HepG2 (cell line): Measurements from ENCODE around the gene NLRC5. TPM values are rescaled to one million over a fixed set of nuclear protein-coding genes. Genes with fewer than 3 reads are reported as not detected.

ENCODE experiments used
- ATAC-seq: fragments of 200-7000 bp; cut with Tn5 transposase; 3 replicates; pipeline ENCODE4 v1.9.1; 2020; ENCODE audit warnings: mild to moderate bottlenecking, moderate library complexity
- BruUV-seq: library from RNA; stranded (reverse); fragments of 400-500 nt; replicated peaks from 2 replicates; lab custom pipeline; 2021; lab: Mats Ljungman, UMichigan
- CTCF ChIA-PET: fragments of 300-600 bp; formaldehyde crosslinking; extraction: SDS; loops from one replicate; lab custom pipeline; 2021; ENCODE audit warnings: low total read pairs, inconsistent platforms, low intra/inter-chr PET ratio; lab: Yijun Ruan, JAX
- POLR2A ChIA-PET: fragments of 350-600 bp; sonication (Branson Sonifier 250); formaldehyde crosslinking; loops from one replicate; lab custom pipeline; 2020; ENCODE audit warnings: antibody characterized with exemption, inconsistent platforms; lab: Yijun Ruan, JAX
- DNase-seq: peaks from one replicate; pipeline ENCODE4 v3.0.0-alpha.2; 2015; ENCODE audit warnings: low spot score
- FAIRE-seq: peaks from 3 replicates; lab custom pipeline; 2011; peaks lifted over from hg19 to GRCh38; lab: Jason Lieb, UNC
- H2AFZ ChIP-seq: one replicate; pipeline ENCODE4 v1.6.1; 2011; ENCODE audit warnings: low read length, inconsistent platforms
- H3K27ac ChIP-seq: fragments of 300-600 bp; 3 replicates; pipeline ENCODE4 v1.8.0; 2011; ENCODE audit warnings: mixed run types, mild to moderate bottlenecking, mixed read lengths, low read length, inconsistent platforms; ENCODE audit not compliant: insufficient read depth; ENCODE audit errors: extremely low read length
- H3K27me3 ChIP-seq, 2 experiments: fragments of 200-600 bp in 1 of 2; 2 replicates in 1 of 2; 3 replicates in 1 of 2; pipeline versions ENCODE4 v1.6.0 to v1.8.0; 2011; ENCODE audit warnings: low read length in 2 of 2, mild to moderate bottlenecking in 2 of 2, moderate library complexity in 2 of 2, inconsistent platforms in 1 of 2; ENCODE audit not compliant: insufficient read depth in 2 of 2, control insufficient read depth in 1 of 2
- H3K36me3 ChIP-seq, 2 experiments: fragments of 200-600 bp in 1 of 2; replicated peaks in 1 of 2; 2 replicates in 1 of 2; 3 replicates in 1 of 2; pipeline versions ENCODE4 v1.5.1 to v1.8.0; 2011; ENCODE audit warnings: low read length in 2 of 2, inconsistent platforms in 1 of 2; ENCODE audit not compliant: insufficient read depth in 2 of 2, control insufficient read depth in 1 of 2
- H3K4me1 ChIP-seq: 2 replicates; pipeline ENCODE4 v1.5.1; 2012; ENCODE audit warnings: low read length, inconsistent platforms; ENCODE audit not compliant: insufficient read depth
- H3K4me2 ChIP-seq: 2 replicates; pipeline ENCODE4 v1.6.0; 2011; ENCODE audit warnings: low read depth, low read length, inconsistent platforms
- H3K4me3 ChIP-seq, 3 experiments: fragments of 200-600 bp in 1 of 3; sonication (generic), shearing (Covaris generic) in 1 of 3; replicated peaks in 1 of 3; 2 replicates each; pipeline ENCODE4 v1.5.1; 2011 to 2016; ENCODE audit warnings: low read length in 3 of 3, inconsistent platforms in 2 of 3, low read depth in 2 of 3, mild to moderate bottlenecking in 2 of 3, control low read depth in 1 of 3, mixed read lengths in 1 of 3; ENCODE audit not compliant: insufficient read depth in 1 of 3
- H3K79me2 ChIP-seq: one replicate; pipeline ENCODE4 v1.6.1; 2011; ENCODE audit warnings: low read length, inconsistent platforms; ENCODE audit not compliant: insufficient read depth
- H3K9ac ChIP-seq: 2 replicates; pipeline ENCODE4 v1.6.0; 2011; ENCODE audit warnings: mild to moderate bottlenecking, low read depth, low read length, inconsistent platforms; ENCODE audit not compliant: insufficient read depth
- H3K9me3 ChIP-seq: 2 replicates; pipeline ENCODE4 v1.5.1; 2012; ENCODE audit warnings: mild to moderate bottlenecking, low read length
- H4K20me1 ChIP-seq: 2 replicates; pipeline ENCODE4 v1.6.0; 2011; ENCODE audit warnings: inconsistent platforms, mild to moderate bottlenecking, low read length, moderate library complexity; ENCODE audit not compliant: insufficient read depth
- ATF3 ChIP-seq: sonication (generic); formaldehyde crosslinking; IDR thresholded peaks from 2 replicates; pipeline ENCODE4 v1.4.0; 2020; ENCODE audit warnings: missing genetic modification reagents
- DRAP1 ChIP-seq: IDR thresholded peaks from 2 replicates; pipeline ENCODE4 v1.6.1; 2016; ENCODE audit warnings: missing genetic modification reagents, missing compliant biosample characterization
- EP300 ChIP-seq, 3 experiments: sonication (generic) in 1 of 3; formaldehyde crosslinking in 1 of 3; IDR thresholded peaks; 2 replicates each; pipeline versions ENCODE4 v1.5.1 to v1.6.1; 2011 to 2020; ENCODE audit warnings: low read depth in 2 of 3, low read length in 2 of 3, borderline replicate concordance in 1 of 3, improper control_type of control experiment in 1 of 3, mild to moderate bottlenecking in 1 of 3, missing genetic modification reagents in 1 of 3, moderate library complexity in 1 of 3
- HMG20A ChIP-seq: IDR thresholded peaks from 2 replicates; pipeline ENCODE4 v1.6.1; 2016; ENCODE audit warnings: borderline replicate concordance
- KDM1A ChIP-seq: IDR thresholded peaks from 2 replicates; pipeline ENCODE4 v1.6.1; 2016; ENCODE audit warnings: missing compliant biosample characterization
- KLF9 ChIP-seq: IDR thresholded peaks from 2 replicates; pipeline ENCODE4 v1.6.1; 2016; ENCODE audit warnings: low read depth
- MBNL3 ChIP-seq: fragments of 250-450 bp; sonication (Bioruptor Pico); conservative IDR thresholded peaks from 2 replicates; pipeline ENCODE4 v1.8.0; 2022; ENCODE audit warnings: mild to moderate bottlenecking, inconsistent platforms
- MEIS2 ChIP-seq: sonication (generic); formaldehyde crosslinking; IDR thresholded peaks from 2 replicates; pipeline ENCODE4 v1.9.0; 2021; ENCODE audit warnings: mild to moderate bottlenecking, missing genetic modification reagents
- NR2F2 ChIP-seq: IDR thresholded peaks from 2 replicates; pipeline ENCODE4 v1.6.1; 2012; ENCODE audit warnings: low read depth, inconsistent platforms, borderline replicate concordance
- PHF5A ChIP-seq: IDR thresholded peaks from one replicate; pipeline ENCODE4 v1.6.1; 2018; ENCODE audit warnings: low read depth, missing genetic modification reagents; ENCODE audit not compliant: unreplicated experiment
- SAP130 ChIP-seq: IDR thresholded peaks from 2 replicates; pipeline ENCODE4 v1.6.1; 2016; ENCODE audit warnings: low read depth
- STAG1 ChIP-seq: sonication (generic); formaldehyde crosslinking; IDR thresholded peaks from 2 replicates; pipeline ENCODE4 v1.4.0; 2020; ENCODE audit warnings: missing genetic modification reagents
- TFAP4 ChIP-seq: sonication (generic); IDR thresholded peaks from 2 replicates; pipeline ENCODE4 v1.6.1; 2016; ENCODE audit warnings: low read depth, borderline replicate concordance
- ZFP41 ChIP-seq: sonication (generic); formaldehyde crosslinking; IDR thresholded peaks from 2 replicates; pipeline ENCODE4 v1.4.0; 2020; ENCODE audit warnings: mild to moderate bottlenecking, missing genetic modification reagents, borderline replicate concordance
- ZKSCAN1 ChIP-seq: fragments of 150-350 bp; IDR thresholded peaks from 2 replicates; pipeline ENCODE4 v1.6.1; 2014; ENCODE audit warnings: low read length
- ZNF121 ChIP-seq: sonication (generic); formaldehyde crosslinking; IDR thresholded peaks from 2 replicates; pipeline ENCODE4 v1.5.0; 2020; ENCODE audit warnings: mild to moderate bottlenecking, missing genetic modification reagents
- ZNF207 ChIP-seq: fragments of 450-650 bp; IDR thresholded peaks from 2 replicates; pipeline ENCODE4 v1.6.1; 2016; ENCODE audit warnings: antibody characterized with exemption, borderline replicate concordance
- ZNF292 ChIP-seq: sonication (generic); formaldehyde crosslinking; IDR thresholded peaks from 2 replicates; pipeline ENCODE4 v1.8.1; 2022; ENCODE audit warnings: mild to moderate bottlenecking, low read depth, missing genetic modification reagents, borderline replicate concordance
- ZNF563 ChIP-seq: sonication (generic); formaldehyde crosslinking; IDR thresholded peaks from 2 replicates; pipeline ENCODE4 v1.8.0; 2022; ENCODE audit warnings: mild to moderate bottlenecking, moderate library complexity, missing genetic modification reagents
- ZNF605 ChIP-seq: sonication (generic); formaldehyde crosslinking; IDR thresholded peaks from 2 replicates; pipeline ENCODE4 v1.8.0; 2022; ENCODE audit warnings: mild to moderate bottlenecking, missing genetic modification reagents
- ZNF776 ChIP-seq: sonication (generic); formaldehyde crosslinking; IDR thresholded peaks from 2 replicates; pipeline ENCODE4 v1.4.0; 2020; ENCODE audit warnings: mild to moderate bottlenecking, missing genetic modification reagents
- ZNF784 ChIP-seq: sonication (generic); formaldehyde crosslinking; IDR thresholded peaks from 2 replicates; pipeline ENCODE4 v1.5.1; 2020; ENCODE audit warnings: missing genetic modification reagents, mild to moderate bottlenecking, borderline replicate concordance
- WGBS: methylation state at CpG from one replicate; pipeline ENCODE4 v1.1.6; 2017; ENCODE audit warnings: low lambda C conversion rate; 5-methylcytosine and 5-hydroxymethylcytosine counted together
- in situ Hi-C: cut with HindIII; loops from 2 replicates; pipeline ENCODE4 v1.10.0; 2017; ENCODE audit warnings: low pct_unique_long_range_greater_than_20kb; ENCODE audit not compliant: extremely low pct_ligation_motif_present
- intact Hi-C: fragments of 100-400 bp; cut with micrococcal nuclease; formaldehyde crosslinking; loops from one replicate; pipeline ENCODE4 v1.10.0; 2022; ENCODE audit not compliant: unreplicated experiment
- polyA plus RNA-seq, 8 experiments: library from polyadenylated mRNA; depleted of rRNA in 3 of 8; stranded (reverse) in 7 of 8; unstranded in 1 of 8; fragments of >200 nt; fragmentation: Illumina TruSeq in 4 of 8; extraction: Trizol in 4 of 8; gene quantifications; 2 replicates each; pipeline versions ENCODE4 v1.2.1 to v1.2.3, GENCODE V29; 2011 to 2016; ENCODE audit warnings: low read depth in 4 of 8, missing spikeins in 1 of 8, mixed read lengths in 1 of 8; ENCODE audit not compliant: insufficient read depth in 1 of 8
- total RNA-seq, 5 experiments: library from RNA; depleted of rRNA; stranded (reverse); fragments of >200 nt; fragmentation: Illumina TruSeq; extraction: Trizol; gene quantifications; 2 replicates each; pipeline ENCODE4 v1.2.3, GENCODE V29; 2016; ENCODE audit warnings: low read depth in 1 of 5

NLRC5 gene
- total and polyA plus RNA-seq, 2 of the 13 experiments (the other 11 are each of a cell fraction or from before 2014, with no cell fraction given): 6.3 to 12.7 TPM

- TF ChIP-seq TFAP4: no peak
- no peak for TF ChIP-seq NR2F2
- TF ChIP-seq ZNF784: no peak
- no peak for TF ChIP-seq ZKSCAN1
- TF ChIP-seq ZFP41: no peak
- TF ChIP-seq EP300 (IDR thresholded peaks at IDR 0.05; ENCODE audit: low read depth in 2 of 2, low read length in 2 of 2): no peak
- TF ChIP-seq EP300 (CRISPR knock-in tag; IDR thresholded peaks at IDR 0.05; ENCODE audit: borderline replicate concordance): no peak
- TF ChIP-seq ZNF605 (CRISPR knock-in tag): no peak
- TF ChIP-seq PHF5A (CRISPR knock-in tag): no peak
- TF ChIP-seq ZNF563 (CRISPR knock-in tag): no peak
- TF ChIP-seq MEIS2 (CRISPR knock-in tag): no peak
- TF ChIP-seq HMG20A (CRISPR knock-in tag): no peak
- no peak for TF ChIP-seq KLF9 (CRISPR knock-in tag)
Measured at GRCh38 chr16:57038166-57038565, 48.8 kb downstream of the NLRC5 start (continued).

GRCh38 chr16:57039148-57039812 is 49.9 kb downstream of the NLRC5 start:
- H3K4me2 ChIP-seq: no peak overlapping the region
- TF ChIP-seq DRAP1 (CRISPR knock-in tag) (no peak), ZNF207 (no peak), ATF3 (no peak), ZNF776 (CRISPR knock-in tag) (no peak), KDM1A (CRISPR knock-in tag) (no peak), STAG1 (no peak), SAP130 (no peak), ZNF121 (CRISPR knock-in tag) (no peak), ZNF292 (CRISPR knock-in tag) (no peak), MBNL3 (no peak)
- TF ChIP-seq, all 625 proteins: peak for 0
- no peak overlapping the region for H3K27ac ChIP-seq
- FAIRE-seq (no peak), ATAC-seq (no peak), DNase-seq (no peak)
- no peaks in the 10 kb centered on the region for H4K20me1 ChIP-seq
- in situ Hi-C loops (no loop called here), intact Hi-C loops (no loop called here)
- 35% methylated on average over 5 of the region's 5 CpGs for WGBS
- no peaks in the 10 kb centered on the region for H3K4me1 ChIP-seq
- no peak overlapping the region for H2AFZ ChIP-seq
- H3K9ac ChIP-seq: no peak overlapping the region
- H3K79me2 ChIP-seq: no peaks in the 10 kb centered on the region
- no TSS peak for BruUV-seq
- peaks cover 0 to 3% of the 10 kb centered on the region in 2 experiments; a peak in 2 of 5 replicates for H3K27me3 ChIP-seq
- ChIA-PET POLR2A (no interaction called here), CTCF (no interaction called here)
- H3K9me3 ChIP-seq: no peaks in the 10 kb centered on the region
- H3K4me3 ChIP-seq: no peak overlapping the region
- H3K36me3 ChIP-seq: no peaks in the 10 kb centered on the region
